NB4 (cell line): Measurements from ENCODE around the gene CMSS1.

Experiments
- CTCF ChIP-seq: IDR thresholded peaks from one replicate; pipeline ENCODE4 v1.5.1; 2012; ENCODE audit warnings: low read depth, low read length
- POLR2A ChIP-seq: IDR thresholded peaks from 2 replicates; pipeline ENCODE4 v1.6.1; 2011; ENCODE audit warnings: mild to moderate bottlenecking; ENCODE audit not compliant: insufficient read length; ENCODE audit errors: extremely low read depth

- no peak for TF ChIP-seq CTCF
- no peak for TF ChIP-seq POLR2A
These were observed 201.1 kb downstream of the CMSS1 start for GRCh38 chr3:100018806-100019205.
